Measurements from ENCODE around the gene TRIM71. TPM values are rescaled to one million over a fixed set of nuclear protein-coding genes. Genes with fewer than 3 reads are reported as not detected.

The TRIM71 gene
- total and polyA plus RNA-seq, 2 of the 13 experiments (the other 11 are each of a cell fraction or from before 2014, with no cell fraction given): 21.7 to 76.9 TPM

DNA sequence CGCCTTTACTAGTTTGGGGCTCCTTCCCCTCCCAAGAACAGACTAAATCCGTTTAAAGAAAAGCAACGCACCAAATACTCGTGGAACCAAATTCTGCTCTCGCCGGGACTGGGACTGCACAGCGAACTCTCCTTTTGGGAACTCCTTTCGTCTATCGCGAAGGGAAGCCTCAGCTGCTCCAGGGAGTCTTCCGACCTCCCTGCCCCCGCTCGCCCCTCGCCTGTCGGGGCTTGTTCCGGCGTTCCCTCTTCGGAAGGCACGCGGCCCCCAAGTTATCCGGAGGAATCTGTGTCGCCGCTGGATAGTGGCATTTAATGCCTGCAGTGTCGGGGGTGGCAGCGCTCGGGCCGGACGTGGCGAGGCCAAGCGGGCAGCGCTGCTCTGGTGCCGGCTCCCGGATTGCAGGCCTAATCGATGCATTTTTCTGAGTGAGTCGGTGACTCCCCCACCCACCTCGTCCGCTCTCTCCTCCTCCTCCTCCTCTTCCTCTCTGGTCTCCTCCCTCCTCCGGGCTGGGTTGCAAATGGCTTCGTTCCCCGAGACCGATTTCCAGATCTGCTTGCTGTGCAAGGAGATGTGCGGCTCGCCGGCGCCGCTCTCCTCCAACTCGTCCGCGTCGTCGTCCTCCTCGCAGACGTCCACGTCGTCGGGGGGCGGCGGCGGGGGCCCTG lies at the start of gene TRIM71 (continued):
- TF ChIP-seq CSRNP2 (CRISPR knock-in tag; conservative IDR thresholded peaks at IDR 0.05; ENCODE audit: low read depth): no peak
- 0 out of 2 replicates have a peak, but pooled peaks have one; percentile 32 for TF ChIP-seq GABPB1 (CRISPR knock-in tag; IDR thresholded peaks at IDR 0.05)
- 0 out of 2 replicates have a peak, but pooled peaks have one; percentile 40 for TF ChIP-seq TMF1 (CRISPR knock-in tag; IDR thresholded peaks at IDR 0.05; ENCODE audit: low read depth)
- no peak for TF ChIP-seq KIAA2018 (CRISPR knock-in tag; IDR thresholded peaks at IDR 0.05; ENCODE audit: borderline replicate concordance)
- peak; percentile 54; the same call in 1 of the 2 replicates for TF ChIP-seq HNRNPL (IDR thresholded peaks at IDR 0.05; ENCODE audit: low read depth, low read length)
- 0 out of 2 replicates have a peak, but pooled peaks have one; percentile 48 for TF ChIP-seq ZC3H4 (CRISPR knock-in tag; IDR thresholded peaks at IDR 0.05; ENCODE audit: borderline replicate concordance)
- no peak for TF ChIP-seq NFE2L2 (IDR thresholded peaks at IDR 0.05; ENCODE audit: low read length)
- peak; percentile 61; the same call in 1 of the 2 replicates for TF ChIP-seq TAF1 (CRISPR knock-in tag; IDR thresholded peaks at IDR 0.05)
- TF ChIP-seq, protein P1, sequence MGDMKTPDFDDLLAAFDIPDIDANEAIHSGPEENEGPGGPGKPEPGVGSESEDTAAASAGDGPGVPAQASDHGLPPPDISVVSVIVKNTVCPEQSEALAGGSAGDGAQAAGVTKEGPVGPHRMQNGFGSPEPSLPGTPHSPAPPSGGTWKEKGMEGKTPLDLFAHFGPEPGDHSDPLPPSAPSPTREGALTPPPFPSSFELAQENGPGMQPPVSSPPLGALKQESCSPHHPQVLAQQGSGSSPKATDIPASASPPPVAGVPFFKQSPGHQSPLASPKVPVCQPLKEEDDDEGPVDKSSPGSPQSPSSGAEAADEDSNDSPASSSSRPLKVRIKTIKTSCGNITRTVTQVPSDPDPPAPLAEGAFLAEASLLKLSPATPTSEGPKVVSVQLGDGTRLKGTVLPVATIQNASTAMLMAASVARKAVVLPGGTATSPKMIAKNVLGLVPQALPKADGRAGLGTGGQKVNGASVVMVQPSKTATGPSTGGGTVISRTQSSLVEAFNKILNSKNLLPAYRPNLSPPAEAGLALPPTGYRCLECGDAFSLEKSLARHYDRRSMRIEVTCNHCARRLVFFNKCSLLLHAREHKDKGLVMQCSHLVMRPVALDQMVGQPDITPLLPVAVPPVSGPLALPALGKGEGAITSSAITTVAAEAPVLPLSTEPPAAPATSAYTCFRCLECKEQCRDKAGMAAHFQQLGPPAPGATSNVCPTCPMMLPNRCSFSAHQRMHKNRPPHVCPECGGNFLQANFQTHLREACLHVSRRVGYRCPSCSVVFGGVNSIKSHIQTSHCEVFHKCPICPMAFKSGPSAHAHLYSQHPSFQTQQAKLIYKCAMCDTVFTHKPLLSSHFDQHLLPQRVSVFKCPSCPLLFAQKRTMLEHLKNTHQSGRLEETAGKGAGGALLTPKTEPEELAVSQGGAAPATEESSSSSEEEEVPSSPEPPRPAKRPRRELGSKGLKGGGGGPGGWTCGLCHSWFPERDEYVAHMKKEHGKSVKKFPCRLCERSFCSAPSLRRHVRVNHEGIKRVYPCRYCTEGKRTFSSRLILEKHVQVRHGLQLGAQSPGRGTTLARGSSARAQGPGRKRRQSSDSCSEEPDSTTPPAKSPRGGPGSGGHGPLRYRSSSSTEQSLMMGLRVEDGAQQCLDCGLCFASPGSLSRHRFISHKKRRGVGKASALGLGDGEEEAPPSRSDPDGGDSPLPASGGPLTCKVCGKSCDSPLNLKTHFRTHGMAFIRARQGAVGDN (CRISPR knock-in tag; IDR thresholded peaks at IDR 0.05): 0 out of 2 replicates have a peak, but pooled peaks have one; percentile 0
- 0 out of 2 replicates have a peak, but pooled peaks have one; percentile 12 for TF ChIP-seq PATZ1 (CRISPR knock-in tag; IDR thresholded peaks at IDR 0.05)

Measured in HepG2 (cell line).